Endothelial cell (in vitro differentiated cells): Measurements from ENCODE around the gene GPR135. TPM values are rescaled to one million over a fixed set of nuclear protein-coding genes. Genes with fewer than 3 reads are reported as not detected.
A peak's percentile ranks its signal among the peaks of the same experiment; 100 is the strongest.

Source experiments
- DNase-seq: peaks from one replicate; pipeline ENCODE4 v3.0.0; 2021; ENCODE audit warnings: low spot score
- H3K27ac Mint-ChIP-seq: one replicate; pipeline ENCODE4 v1.8.0; 2021; ENCODE audit warnings: mixed read lengths, inconsistent platforms; ENCODE audit not compliant: unreplicated experiment
- H3K27me3 Mint-ChIP-seq: one replicate; pipeline ENCODE4 v1.8.0; 2021; ENCODE audit warnings: mild to moderate bottlenecking, moderate library complexity, mixed read lengths, inconsistent platforms; ENCODE audit not compliant: unreplicated experiment
- H3K36me3 Mint-ChIP-seq: one replicate; pipeline ENCODE4 v1.8.0; 2021; ENCODE audit warnings: mild to moderate bottlenecking, low read depth, mixed read lengths, inconsistent platforms; ENCODE audit not compliant: unreplicated experiment
- H3K4me1 Mint-ChIP-seq: one replicate; pipeline ENCODE4 v1.8.0; 2021; ENCODE audit warnings: mild to moderate bottlenecking, mixed read lengths, inconsistent platforms; ENCODE audit not compliant: unreplicated experiment
- H3K4me3 Mint-ChIP-seq: one replicate; pipeline ENCODE4 v1.8.0; 2021; ENCODE audit warnings: mild to moderate bottlenecking, mixed read lengths, inconsistent platforms; ENCODE audit not compliant: unreplicated experiment
- H3K9me3 Mint-ChIP-seq: one replicate; pipeline ENCODE4 v1.8.0; 2021; ENCODE audit warnings: mixed read lengths, inconsistent platforms; ENCODE audit not compliant: unreplicated experiment
- CTCF ChIP-seq: fragments of 200-600 bp; sonication (generic); IDR thresholded peaks from one replicate; pipeline ENCODE4 v1.5.0; 2021; ENCODE audit warnings: antibody characterized with exemption; ENCODE audit not compliant: unreplicated experiment
- long read RNA-seq: library from polyadenylated mRNA; unstranded; transcript quantifications from one replicate; pipeline ENCODE4 v2.0.0, GENCODE V29; 2020; ENCODE audit not compliant: unreplicated experiment
- total RNA-seq: library from RNA; stranded (reverse); fragmentation: NEBNext Ultra II Directional; extraction: Animal tissue kit (Norgen Biotek cat#: 25700); gene quantifications from one replicate; pipeline ENCODE4 v1.2.1, GENCODE V29; 2021; ENCODE audit not compliant: unreplicated experiment

The GPR135 gene
- total RNA-seq: 1.5 TPM
- long read RNA-seq: 0 reads

- Mint-ChIP-seq H3K4me3 (peak within 1 kb of the TSS; percentile 87), H3K27ac (peak within 1 kb of the TSS; percentile 49), H3K27me3 (peaks cover 8% of the 10 kb centered on the region), H3K36me3 (no peaks in the 10 kb centered on the region), H3K4me1 (peaks cover 3% of the 10 kb centered on the region), H3K9me3 (no peaks in the 10 kb centered on the region)
- peak; percentile 43 for DNase-seq
- TF ChIP-seq CTCF: no peak
Observed at GRCh38 chr14:59465316-59466135, at the start of gene GPR135. Gene GPR135, minus strand, starts transcription at chr14:59465380. Its CDS starts 154 bp downstream, at chr14:59465226.

- TF ChIP-seq CTCF: peak; percentile 73
- Mint-ChIP-seq H3K27me3 (no peaks in the 10 kb centered on the region), H3K4me3 (no peak overlapping the region), H3K36me3 (no peaks in the 10 kb centered on the region), H3K27ac (no peak overlapping the region), H3K9me3 (peaks cover 4% of the 10 kb centered on the region), H3K4me1 (no peaks in the 10 kb centered on the region)
- peak; percentile 49 for DNase-seq
Observed at GRCh38 chr14:59511916-59512575, 46.9 kb upstream of the GPR135 start.

- Mint-ChIP-seq H3K36me3 (no peaks in the 10 kb centered on the region), H3K9me3 (peaks cover 4% of the 10 kb centered on the region), H3K4me1 (no peaks in the 10 kb centered on the region), H3K4me3 (no peak overlapping the region), H3K27ac (no peak overlapping the region), H3K27me3 (no peaks in the 10 kb centered on the region)
- DNase-seq: no peak
- TF ChIP-seq CTCF: no peak
Observed at GRCh38 chr14:59510966-59511365, 45.8 kb upstream of the GPR135 start.

- TF ChIP-seq CTCF: no peak
- H3K36me3 Mint-ChIP-seq: no peaks in the 10 kb centered on the region
- H3K9me3 Mint-ChIP-seq: peaks cover 4% of the 10 kb centered on the region
- no peak overlapping the region for H3K4me3 Mint-ChIP-seq
- no peak for DNase-seq
- no peaks in the 10 kb centered on the region for H3K4me1 Mint-ChIP-seq
- H3K27me3 Mint-ChIP-seq: no peaks in the 10 kb centered on the region
- no peak overlapping the region for H3K27ac Mint-ChIP-seq
Observed at GRCh38 chr14:59510001-59510400, 44.8 kb upstream of the GPR135 start.

GRCh38 chr14:59509101-59509500 lies 43.9 kb upstream of the GPR135 start:
- no peak for DNase-seq
- Mint-ChIP-seq H3K27me3 (no peaks in the 10 kb centered on the region), H3K4me3 (no peak overlapping the region), H3K27ac (no peak overlapping the region), H3K36me3 (no peaks in the 10 kb centered on the region), H3K9me3 (peaks cover 4% of the 10 kb centered on the region), H3K4me1 (no peaks in the 10 kb centered on the region)
- TF ChIP-seq CTCF: no peak
